Stimulated activated CD4-positive, alpha-beta T cell treated with anti-CD3 and anti-CD28 coated beads, Interleukin-1b, Interleukin-23, amount 100 ng/mL, for 1 hour (primary cell): ENCODE results near the gene CD82.
"Not testable (repeated sequence)": the region's sequence is repeated elsewhere in the genome, so short reads cannot be mapped to it uniquely, and the experiment has no call there.

ENCODE experiments used
- DNase-seq, 2 donors: peaks; one replicate each; pipeline ENCODE4 v3.0.0-alpha.2; 2020; ENCODE audit warnings: low read depth in 2 of 2

The CD82 gene

GRCh38 chr11:44630511-44631210 is 65.2 kb downstream of the CD82 start:
- no peak for DNase-seq

GRCh38 chr11:44631831-44632230 is 66.4 kb downstream of the CD82 start:
- no peak for DNase-seq

- no peak for DNase-seq
Measured at GRCh38 chr11:44632466-44633123, 67.1 kb downstream of the CD82 start.

- no peak for DNase-seq
Measured at GRCh38 chr11:44633641-44634040, 68.2 kb downstream of the CD82 start.

GRCh38 chr11:44634401-44635281 is 69.2 kb downstream of the CD82 start:
- DNase-seq, result no peak

GRCh38 chr11:44637487-44637886 is 72.0 kb downstream of the CD82 start:
- DNase-seq, result no peak

GRCh38 chr11:44638032-44638431 is 72.6 kb downstream of the CD82 start:
- no peak for DNase-seq

GRCh38 chr11:44643217-44643616 is 77.8 kb downstream of the CD82 start:
- no peak for DNase-seq

- no peak for DNase-seq
Measured at GRCh38 chr11:44645827-44646226, 80.4 kb downstream of the CD82 start.

- not testable (repeated sequence) for DNase-seq
Measured at GRCh38 chr11:44647255-44647955, 81.9 kb downstream of the CD82 start.

- no peak for DNase-seq
Measured at GRCh38 chr11:44648109-44648508, 82.6 kb downstream of the CD82 start.

- DNase-seq, result no peak
Measured at GRCh38 chr11:44651535-44652155, 86.2 kb downstream of the CD82 start.

GRCh38 chr11:44652901-44653644 is 87.6 kb downstream of the CD82 start:
- no peak for DNase-seq

- DNase-seq, result no peak
Measured at GRCh38 chr11:44654057-44654456, 88.6 kb downstream of the CD82 start.

- DNase-seq, result no peak
Measured at GRCh38 chr11:44654596-44654995, 89.1 kb downstream of the CD82 start.

- DNase-seq, result no peak
Measured at GRCh38 chr11:44657836-44658505, 92.5 kb downstream of the CD82 start.

GRCh38 chr11:44658506-44658850 is 93.0 kb downstream of the CD82 start:
- DNase-seq, result no peak

GRCh38 chr11:44659641-44660040 is 94.2 kb downstream of the CD82 start:
- DNase-seq, result no peak

GRCh38 chr11:44660535-44660934 is 95.1 kb downstream of the CD82 start:
- DNase-seq, result not testable (repeated sequence)

- no peak for DNase-seq
Measured at GRCh38 chr11:44661311-44661717, 95.9 kb downstream of the CD82 start.
